HG02588 (cell line): ENCODE measurements around the gene ABHD11.
A peak's percentile ranks its signal among the peaks of the same experiment; 100 is the strongest.
"Not testable (repeated sequence)": the region's sequence is repeated elsewhere in the genome, so short reads cannot be mapped to it uniquely, and the experiment has no call there.

Experiments
- ATAC-seq: cut with Tn5 transposase; IDR thresholded peaks from one replicate; pipeline ENCODE4 v1.9.1; 2021; ENCODE audit warnings: mild to moderate bottlenecking, moderate library complexity; ENCODE audit not compliant: unreplicated experiment

ABHD11 gene

DNA sequence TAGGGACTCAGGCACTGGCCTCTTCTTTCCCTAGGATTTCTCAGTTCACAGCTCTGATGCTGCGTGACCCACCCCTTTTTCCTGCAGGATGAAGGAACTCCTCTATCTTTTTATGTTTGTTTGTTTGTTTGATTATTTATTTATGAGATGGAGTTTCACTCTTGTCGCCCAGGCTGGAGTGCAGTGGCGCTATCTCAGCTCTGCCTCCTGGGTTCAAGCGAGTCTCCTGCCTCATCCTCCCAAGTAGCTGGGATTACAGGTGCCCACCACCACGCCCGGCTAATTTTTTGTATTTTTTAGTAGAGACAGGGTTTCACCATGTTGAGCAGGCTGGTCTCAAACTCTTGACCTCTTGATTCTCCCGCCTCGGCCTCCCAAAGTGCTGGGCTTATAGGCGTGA, 18.2 kb downstream of the ABHD11 start:
- ATAC-seq = not testable (repeated sequence)

DNA sequence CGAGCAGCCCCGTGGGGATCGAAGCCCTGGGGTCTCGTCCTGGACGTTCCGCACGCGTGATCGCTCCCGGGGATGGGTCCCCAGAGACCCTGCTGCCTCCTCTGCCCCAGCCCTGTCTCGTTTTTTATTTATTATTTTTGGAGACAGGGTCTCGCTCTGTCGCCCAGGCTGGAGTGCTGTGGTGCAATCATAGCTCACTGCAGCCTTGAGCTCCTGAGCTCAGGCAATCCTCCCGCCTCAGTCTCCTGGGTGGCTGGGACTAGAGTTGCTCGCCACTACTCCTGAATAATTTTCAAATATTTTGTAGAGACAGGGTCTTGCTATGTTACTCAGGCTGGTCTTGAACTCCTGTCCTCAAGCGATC, 18.8 kb downstream of the ABHD11 start:
- peak; percentile 4 for ATAC-seq

DNA sequence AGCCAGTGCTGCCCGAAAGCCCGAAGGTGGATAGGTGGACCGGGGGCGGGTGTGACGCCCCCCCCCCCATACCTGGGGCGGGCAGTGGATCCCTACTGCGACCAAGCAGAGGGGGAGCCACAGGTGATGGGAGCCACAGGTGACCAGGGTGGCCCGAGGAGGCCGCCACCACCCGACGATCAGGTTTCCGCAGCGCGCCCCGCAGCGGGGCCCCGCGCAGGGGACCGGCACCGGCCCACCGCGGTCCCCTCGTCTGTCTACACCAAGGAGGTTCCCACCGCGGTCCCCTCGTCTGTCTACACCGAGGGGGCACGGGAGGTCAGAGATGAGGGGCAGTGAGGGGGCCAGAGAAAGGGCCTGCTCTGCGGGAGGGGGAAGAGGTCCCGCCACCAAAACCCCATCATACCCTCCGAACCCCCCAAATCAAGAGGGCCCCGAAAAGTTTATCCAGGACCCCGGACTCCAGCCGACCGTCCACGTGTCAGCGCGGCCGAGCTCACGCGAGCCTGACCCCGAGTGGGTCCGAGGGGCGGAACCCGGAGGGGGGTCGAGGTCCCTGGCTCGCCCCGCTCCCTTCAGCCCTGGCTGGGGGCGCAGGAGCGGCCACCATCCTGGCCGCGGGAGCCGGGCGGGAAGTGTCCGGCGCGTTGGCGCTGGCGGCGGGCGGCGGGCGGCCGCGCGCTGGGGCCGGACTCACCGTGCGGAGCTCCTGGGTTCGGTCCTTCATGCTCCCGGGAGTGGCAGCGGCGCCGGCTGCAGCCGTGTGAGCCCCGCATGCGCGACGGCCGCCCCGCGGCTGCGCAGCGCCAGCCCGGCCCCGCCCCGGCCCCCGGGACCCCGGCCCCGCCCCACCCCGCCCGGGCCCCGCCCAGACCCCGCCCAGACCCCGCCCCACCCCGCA, 19.4 kb downstream of the ABHD11 start, which contains the start of gene STX1A:
Gene STX1A, minus strand, starts transcription at position 765 of the 901 bp plus-strand sequence. Its CDS starts 38 bp downstream, at position 727.
- ATAC-seq = peak; percentile 55

DNA sequence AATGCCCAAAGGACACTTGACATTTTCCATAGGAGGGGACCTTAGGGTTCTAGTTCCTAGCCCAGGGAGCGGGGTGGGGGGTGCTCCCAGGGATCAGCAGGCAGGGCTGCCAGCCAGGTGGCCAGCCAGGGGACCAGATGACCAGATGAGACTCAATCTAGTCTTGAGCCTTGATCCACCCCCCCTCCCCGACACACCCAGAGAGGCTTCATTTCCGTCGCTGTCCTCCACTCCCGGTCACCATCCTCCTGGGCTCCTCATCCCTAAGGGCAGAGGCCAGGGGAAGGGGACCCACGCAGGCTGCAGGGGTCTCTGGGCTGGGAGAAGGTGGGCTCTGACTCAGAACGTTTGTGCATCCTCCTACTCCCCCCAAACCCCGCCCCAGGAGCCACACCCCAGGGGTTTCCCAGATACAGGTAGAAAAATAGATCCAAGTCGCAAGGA, 20.1 kb downstream of the ABHD11 start:
- no peak for ATAC-seq

DNA sequence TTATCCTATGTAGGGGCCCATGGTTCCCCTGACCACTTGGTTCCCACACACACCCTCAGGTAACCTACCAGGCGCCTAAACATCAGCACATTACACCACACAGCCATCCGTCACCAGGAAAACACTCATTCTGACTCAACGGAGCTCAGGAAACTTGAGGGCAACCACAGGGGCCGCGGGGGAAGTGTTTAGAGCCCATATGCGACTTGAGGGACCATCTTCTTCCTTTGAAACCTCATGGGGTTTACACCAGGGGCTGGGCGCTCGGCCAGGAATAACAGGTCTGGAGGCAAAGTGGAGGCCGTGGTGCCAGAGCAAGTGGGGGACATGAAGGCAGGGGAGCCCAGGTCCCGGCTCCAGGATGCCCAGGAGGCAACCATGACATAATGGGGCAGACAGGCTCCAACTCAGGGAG, 20.6 kb downstream of the ABHD11 start:
- ATAC-seq = no peak

DNA sequence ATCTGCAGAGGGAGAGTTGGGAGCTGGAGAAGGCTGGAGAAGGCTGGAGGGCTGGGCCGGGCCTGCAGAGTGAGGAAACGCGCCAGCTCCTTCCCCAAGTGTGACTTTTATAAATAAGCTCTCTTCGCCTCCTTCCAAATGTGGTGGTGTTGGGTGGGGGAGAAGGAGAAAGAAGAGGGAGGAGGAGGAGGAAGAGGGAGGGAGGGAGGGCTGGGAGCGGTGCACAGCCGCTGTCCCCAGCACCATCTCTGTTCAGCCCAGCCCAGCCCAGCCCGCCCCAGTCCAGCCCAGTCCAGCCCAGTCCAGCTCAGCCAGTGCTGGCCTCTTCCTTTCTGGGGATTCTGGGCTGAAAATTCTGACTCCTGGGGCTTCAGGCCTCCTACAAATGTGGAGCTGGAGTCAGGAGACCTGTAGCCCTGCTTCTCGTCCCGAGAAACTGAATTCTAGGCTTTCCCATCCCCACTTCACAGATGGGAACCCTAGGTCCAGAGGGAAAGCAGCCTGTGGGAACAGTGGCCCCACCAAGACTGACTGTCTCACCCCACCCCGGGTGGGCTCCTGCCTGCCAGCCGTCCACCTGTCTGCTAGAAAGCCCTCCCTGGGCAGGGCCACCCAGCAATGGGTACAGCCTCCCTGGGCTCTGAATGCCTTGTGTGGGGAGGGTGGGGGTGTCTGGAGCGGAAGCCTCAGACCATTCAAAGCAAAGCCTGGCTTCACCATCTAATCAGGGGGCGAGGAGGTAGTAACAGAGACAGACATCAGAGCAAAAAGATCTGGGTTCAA, 21.4 kb downstream of the ABHD11 start:
- no peak for ATAC-seq

DNA sequence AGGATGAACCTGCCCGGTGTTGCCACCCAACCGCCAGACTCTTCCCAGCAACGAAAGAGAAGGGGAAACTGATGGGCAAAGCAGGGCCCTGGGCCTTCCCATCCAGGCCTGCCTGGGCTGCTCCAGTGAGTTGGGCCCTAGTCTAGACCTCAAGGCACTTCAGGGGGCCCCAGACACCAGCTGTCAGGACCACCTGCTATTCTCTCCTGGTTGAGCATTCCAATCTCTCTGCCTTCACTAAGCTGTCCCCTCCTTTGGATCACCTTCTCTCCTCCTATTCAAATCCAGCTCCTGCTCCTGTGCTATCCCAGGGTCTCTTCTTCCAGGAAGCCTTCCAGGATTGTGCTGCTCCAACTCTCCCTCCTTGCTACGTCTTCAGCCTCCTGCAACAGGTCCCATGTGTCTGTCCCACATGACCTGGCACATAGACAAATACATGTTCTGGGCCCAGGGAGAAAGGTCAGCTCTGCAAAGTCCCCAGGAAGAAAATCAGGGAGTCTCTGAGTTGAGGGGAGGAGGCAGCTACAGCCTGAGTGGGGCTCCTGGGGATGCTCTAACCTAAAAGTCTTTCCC, 22.2 kb downstream of the ABHD11 start:
- no peak for ATAC-seq

DNA sequence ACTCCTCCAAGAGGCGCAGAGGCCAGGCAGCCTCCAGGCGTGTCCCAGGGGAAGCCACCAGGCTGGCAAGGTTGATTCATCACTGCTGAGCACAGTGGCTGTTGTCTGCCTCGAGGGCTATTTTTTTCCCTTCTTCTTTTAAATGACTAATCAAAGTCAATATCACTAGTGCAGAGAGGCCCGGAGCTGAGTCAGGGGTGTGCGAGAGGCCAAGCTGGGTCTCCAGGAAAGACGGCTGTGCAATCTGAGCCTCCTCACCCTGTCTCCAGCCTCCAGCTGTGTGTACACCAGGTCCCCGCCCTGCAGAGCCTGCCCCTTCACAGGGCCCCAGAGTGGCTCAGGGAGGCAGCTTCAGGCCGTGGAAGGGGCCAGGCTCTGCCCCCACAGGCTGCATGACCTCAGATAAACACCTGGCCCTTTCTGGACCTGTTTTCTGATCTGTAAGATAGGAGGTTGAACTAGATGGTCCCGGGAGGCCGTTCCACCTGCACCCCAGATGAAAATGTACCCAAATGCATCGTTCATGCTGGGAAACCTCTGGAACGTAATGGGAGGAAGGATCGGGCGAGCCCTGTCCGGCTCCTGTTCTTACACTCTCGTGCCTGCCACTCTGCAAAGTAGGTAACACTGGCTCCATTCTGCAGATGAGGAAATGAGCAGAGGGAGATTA, 22.8 kb downstream of the ABHD11 start:
- no peak for ATAC-seq

DNA sequence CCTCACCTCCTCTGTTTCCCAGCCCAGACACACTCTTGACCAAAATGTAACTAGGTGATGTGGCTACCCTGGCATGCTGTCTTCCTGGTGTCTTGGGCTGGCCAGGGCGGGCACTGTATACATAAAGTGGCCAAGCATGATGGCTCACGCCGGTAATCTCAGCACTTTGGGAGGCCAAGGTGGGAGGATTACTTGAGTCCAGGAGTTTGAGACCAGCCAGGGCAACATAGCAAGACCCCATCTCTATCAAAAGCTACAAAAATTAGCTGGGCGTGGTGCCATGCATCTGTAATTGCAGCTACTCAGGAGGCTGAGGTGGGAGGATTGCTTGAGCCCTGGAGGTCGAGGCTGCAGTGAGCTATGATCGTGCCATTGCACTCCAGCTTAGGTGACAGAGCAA, 25.3 kb downstream of the ABHD11 start:
- ATAC-seq = not testable (repeated sequence)

DNA sequence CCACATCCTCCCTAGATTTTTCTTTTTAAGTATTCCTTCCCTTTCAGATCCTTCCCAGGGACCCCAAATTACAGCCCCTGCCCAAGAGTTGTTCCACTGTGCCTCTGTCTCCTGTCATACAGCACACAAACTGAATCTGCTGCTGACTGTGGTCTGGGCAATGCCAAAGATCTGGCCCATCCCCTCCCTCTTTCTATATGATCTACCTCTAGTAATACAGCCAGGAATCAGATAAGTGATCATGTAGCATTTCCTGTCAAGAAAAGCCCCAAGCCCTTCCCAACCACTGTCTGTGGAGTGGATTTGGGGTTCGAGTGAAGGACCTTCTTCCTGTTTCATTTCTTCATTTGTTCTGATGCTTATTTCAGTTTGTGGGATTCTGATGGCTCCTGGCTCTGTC, 25.8 kb downstream of the ABHD11 start:
- ATAC-seq = no peak

DNA sequence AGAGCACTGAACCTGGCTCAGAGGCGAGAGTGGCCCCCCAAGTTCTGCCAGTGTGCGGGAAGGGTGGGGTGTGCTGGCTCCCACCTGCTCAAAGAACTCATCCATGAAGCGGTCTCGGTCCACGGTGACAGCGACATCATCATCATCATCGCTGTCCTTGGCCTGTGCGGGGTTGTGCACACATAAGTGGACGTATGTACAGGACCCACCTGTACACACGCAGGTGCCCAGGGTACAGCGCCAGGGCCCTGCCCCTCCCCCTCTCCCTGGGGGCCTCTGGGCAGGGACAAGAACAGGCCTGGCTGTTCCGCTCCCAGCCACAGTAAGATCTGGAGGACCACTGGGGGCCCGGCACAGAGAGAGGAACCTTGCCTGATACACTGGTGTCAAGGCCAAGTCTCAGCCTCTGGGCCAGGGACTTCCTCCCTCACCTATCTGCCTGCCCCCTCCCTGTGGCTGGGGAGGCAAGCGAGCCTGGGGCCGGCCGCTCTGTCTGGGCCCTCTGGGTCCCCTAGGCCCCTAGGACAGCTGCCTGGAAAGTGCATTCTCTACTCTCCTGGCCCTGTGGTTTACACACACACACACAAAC, 29.5 kb downstream of the ABHD11 start:
- no peak for ATAC-seq

DNA sequence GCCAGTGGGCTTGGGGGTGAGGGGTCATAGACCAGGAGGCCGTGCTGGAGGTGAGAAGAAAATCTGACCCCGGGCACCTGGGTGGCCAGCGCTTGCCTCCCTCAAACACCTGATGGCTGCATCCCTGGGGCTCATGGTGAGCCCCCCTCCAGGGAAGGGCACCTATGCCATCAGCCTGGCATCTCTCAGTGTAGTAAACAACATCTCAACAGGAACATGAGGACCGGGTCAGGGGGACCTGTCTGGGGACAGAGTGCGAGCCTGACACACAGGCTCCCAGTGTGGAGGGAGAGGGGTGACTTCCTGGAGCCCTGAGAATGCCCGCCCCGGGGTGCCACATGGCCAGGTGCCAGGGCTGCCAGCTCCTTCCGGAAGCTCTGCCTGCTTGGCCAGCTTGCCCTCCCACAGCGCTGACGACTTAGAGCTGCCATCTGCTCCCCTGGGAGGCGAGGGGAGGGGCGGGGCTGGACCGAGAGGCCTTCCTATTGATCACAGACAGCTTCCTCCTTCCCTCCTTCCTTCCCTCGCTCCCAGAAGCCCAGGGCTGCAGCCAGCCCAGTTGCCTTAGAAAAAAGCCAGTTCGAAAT, 31.5 kb downstream of the ABHD11 start:
- ATAC-seq = no peak

DNA sequence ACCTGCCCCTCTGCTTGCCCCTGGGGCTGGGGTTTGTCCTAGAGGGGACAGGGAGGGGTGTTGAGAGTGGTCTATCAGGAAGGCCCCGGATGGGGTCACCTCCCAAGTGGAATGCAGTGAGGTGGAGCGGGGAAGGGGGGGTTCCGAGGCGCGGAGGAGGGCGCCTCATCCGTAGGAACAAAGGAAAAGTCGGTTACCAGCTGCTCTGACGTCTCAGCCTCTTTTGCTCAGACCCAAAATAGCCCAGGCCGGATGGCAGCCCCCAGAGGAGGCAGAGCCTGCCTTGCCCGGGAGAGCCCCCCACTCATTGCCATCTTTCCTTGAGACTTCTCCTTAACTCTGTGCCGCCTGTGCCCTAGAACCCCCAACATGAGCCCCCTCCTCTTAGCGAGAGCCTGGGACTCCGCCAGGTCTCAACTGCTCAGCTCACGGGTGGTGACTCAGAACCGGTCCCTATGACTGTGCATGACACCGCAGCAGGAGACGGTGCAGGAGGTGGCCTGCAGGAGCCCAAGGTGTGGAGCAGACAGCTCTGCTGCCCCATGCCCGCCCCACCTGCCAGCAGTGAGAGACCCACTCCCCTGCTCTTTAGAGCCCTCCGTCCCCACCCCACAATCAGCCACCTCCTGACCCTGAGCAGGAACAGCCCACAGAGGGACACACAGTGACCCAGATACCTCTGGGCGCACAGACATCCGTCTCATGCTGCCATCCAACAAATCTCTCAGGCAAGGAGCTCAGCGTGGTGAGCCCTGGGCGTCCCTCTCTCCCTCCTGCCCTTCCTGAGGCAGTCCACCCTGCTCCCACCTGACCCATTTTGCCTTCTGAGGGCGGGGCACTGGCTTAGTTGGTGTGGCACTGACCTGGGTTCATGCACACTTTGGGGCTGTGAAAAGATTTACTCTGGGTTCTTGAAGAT, 32.2 kb downstream of the ABHD11 start:
- no peak for ATAC-seq

DNA sequence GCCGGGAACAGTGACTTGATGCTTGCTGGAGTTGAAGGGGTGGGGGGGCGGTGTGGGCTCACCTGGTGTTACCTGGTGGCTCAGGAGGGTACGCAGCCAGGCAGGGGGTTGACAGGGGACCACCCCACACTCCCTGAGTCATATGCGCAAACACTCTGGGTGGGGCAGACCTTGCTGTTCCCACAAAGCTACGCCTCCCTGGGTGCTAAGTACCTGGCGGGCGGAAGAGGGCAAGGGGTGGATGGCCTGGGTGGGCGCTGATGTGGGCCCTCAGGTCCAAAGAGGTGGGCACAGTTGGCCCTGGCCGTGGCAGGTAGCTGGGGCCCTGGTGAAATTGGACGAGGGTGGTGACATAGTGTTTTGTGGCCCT, 33.1 kb downstream of the ABHD11 start:
- no peak for ATAC-seq

DNA sequence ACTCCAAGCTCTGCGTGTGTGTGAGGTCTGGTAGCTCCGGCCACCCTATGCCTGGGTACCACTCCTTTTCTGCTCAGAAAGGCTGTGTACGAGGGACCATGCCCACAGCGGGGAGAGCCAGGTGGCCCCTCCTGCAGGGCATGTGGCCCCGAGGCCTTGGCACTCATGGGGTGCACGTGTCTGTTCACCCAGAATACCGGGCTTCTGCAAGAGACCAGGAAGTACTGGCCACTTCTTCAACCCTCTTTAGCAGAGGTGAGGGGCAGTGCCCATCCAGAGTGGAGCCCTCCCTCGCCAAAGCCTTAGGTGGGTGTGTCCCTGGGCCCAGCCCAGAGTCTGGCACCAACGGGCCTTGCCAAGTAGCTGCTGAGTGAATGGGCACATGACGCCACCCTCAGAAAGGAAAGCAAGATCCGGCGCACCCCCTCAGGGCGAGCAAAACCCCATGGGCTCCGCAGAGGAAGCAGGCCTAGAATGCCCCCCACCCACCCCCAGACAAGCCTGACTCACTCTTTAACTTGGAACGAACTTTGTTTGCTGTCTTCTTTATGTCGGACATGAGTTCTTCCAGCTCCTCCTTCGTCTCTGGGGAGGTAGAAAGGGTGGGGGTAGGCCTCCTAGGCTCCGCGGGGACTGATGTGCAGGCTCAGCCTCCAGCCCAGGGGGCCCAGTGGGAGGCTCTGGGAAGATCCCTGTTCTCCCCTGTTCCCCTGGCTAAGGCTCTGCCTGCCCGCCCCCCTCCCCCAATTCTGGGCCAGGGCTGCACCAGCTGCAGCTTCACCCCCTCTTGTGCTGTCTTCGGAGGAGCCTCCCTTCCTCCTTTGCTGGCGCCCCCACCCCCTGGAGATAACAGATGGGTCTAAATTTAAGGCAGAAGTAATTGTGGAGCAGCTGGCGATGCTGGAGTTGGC, 33.7 kb downstream of the ABHD11 start:
- ATAC-seq = no peak

DNA sequence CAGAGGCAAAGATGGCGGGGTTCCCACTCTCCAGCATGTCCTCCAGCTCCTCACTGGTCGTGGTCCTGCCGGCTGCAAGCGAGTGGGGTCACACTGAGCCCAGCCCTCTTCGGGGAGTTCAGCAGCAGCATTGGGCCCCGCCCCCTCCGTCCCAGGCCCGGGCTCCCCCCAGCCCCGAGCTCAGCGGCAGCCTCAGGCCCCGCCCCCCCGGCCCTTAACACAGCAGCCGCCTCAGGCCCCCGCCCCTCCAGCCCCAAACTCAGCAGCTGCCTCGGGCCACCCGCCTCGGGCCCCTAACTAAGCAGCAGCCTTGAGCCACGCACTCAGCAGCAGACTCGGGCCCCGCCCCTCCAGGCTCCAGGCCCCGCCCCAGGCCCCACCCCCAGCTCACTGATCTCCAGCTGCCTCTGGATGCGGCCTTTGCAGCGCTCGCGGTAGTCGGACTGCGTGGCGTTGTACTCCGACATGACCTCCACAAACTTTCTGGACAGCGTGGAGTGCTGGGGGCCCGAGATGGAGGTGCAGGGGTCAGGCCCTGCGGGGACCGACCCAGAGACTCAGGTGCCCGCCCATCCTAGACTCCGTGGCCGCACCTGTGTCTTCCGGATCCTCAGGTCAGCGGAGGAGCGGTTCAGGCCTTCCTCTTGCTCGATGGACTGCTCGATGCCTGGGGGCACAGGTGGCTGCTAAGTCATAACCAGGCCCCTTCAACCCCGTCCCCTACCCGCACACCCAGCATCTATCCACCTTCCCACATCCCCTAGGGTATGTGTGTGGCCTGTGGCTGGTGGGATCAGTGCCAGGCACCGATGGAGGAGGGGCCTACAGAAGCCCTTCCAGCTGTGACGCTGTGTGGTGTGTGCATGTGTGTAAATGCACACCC, 34.6 kb downstream of the ABHD11 start:
- no peak for ATAC-seq

DNA sequence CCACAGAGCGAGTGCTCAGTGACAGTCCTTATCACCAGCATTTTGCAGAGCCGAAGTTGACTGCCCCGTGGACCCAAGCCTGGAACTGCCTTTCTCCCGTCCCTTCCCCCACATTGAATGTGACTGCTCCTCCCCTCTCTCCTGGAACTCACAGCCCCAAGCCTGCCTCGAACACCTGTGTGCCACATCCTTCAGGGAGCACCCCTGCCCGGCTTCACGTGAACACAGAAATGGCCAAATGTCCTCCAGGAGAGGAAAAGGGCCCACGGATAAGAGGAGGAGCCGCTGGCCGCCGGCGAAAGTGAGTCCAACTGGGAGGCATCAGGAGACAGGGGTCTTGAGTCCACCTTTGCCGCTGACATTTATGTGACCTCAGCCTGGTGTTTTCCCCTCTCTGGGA, 35.4 kb downstream of the ABHD11 start:
- no peak for ATAC-seq
